GM21717 (cell line): ENCODE results near the gene KIF4A.

Experiments
- ATAC-seq: cut with Tn5 transposase; IDR thresholded peaks from one replicate; pipeline ENCODE4 v1.9.1; 2021; ENCODE audit warnings: mild to moderate bottlenecking, moderate library complexity; ENCODE audit not compliant: unreplicated experiment

Gene KIF4A

DNA sequence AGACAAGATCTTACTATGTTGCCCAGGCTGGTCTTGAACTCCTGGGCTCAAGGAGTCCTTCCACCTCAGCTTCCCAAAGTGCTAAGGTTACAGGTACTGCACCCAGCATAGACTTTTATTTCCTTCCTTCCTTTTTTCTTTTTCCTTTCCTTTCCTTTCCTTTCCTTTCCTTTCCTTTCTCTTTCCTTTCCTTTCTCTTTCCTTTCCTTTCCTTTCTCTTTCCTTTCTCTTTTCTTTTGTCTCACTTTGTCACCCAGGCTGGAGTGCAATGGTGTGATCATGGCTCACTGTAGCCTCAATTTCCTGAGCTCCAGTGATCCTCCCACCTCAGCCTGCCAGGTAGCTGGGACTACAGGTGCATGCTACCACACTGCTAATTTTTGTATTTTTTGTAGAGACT, 174.1 kb downstream of the KIF4A start:
- no peak for ATAC-seq

DNA sequence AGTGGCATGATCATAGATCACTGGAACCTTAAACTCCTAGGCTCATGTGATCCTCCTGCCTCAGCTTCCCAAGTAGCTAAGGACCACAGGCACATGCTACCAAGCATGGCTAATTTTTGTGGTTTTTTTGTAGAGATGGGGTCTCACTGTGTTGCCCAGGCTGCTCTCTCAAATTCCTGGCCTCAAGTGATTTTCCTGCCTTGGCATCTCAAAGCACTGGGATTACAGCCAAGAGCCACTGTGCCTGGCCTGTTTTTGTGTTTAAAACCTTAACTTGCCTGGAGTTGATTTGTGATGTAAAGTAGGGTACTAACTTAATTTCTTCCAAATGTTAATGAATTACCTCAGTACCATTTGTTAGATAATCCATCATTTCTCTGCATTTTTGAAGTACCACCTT, 177.1 kb downstream of the KIF4A start:
- no peak for ATAC-seq

DNA sequence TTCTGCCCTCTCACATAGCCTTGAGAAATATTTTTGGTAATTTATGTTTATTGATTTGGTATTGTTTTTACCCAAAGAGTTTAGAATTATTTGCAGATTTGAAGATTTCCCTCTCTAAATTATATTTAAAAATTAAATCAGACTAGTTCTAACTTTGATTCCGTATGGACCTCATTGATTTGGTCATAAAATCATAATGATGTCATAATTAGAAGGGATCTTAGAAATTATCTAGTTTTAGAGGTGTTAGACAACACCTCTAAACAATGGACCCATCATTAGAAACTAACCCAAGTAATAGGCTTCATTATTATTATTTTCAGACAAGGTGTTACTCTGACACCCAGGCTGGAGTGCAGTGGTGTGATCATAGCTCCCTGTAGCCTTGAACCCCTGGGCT, 178.8 kb downstream of the KIF4A start:
- no peak for ATAC-seq
